Omental fat pad (tissue), 4 donors: ENCODE results near the gene FOXO6. TPM values are rescaled to one million over a fixed set of nuclear protein-coding genes. Genes with fewer than 3 reads are reported as not detected.

Experiments used
- ATAC-seq: fragments of 150-250 bp; one replicate; pipeline ENCODE4 v1.9.1; 2016; ENCODE audit warnings: mild to moderate bottlenecking, moderate library complexity; ENCODE audit not compliant: low FRiP score
- DNase-seq: peaks from one replicate; pipeline ENCODE4 v3.0.0-alpha.2; 2019; ENCODE audit warnings: low spot score
- total RNA-seq, 4 donors: library from RNA; depleted of rRNA; stranded (reverse); fragments of >200 nt; gene quantifications; one replicate each; pipeline ENCODE4 v1.1.0, GENCODE V29; 2016
- TF ChIP-seq, protein P1 (sequence below), 3 donors: fragments of 450-650 bp; IDR thresholded peaks; one replicate each; pipeline ENCODE4 v1.5.1; 2016 to 2017; ENCODE audit warnings: antibody characterized with exemption in 3 of 3, mild to moderate bottlenecking in 3 of 3, moderate library complexity in 2 of 3

Gene FOXO6
- total RNA-seq, 4 donors from 2014 or later: 0.12 to 0.93 (median 0.31) TPM; not detected in 1

DNA sequence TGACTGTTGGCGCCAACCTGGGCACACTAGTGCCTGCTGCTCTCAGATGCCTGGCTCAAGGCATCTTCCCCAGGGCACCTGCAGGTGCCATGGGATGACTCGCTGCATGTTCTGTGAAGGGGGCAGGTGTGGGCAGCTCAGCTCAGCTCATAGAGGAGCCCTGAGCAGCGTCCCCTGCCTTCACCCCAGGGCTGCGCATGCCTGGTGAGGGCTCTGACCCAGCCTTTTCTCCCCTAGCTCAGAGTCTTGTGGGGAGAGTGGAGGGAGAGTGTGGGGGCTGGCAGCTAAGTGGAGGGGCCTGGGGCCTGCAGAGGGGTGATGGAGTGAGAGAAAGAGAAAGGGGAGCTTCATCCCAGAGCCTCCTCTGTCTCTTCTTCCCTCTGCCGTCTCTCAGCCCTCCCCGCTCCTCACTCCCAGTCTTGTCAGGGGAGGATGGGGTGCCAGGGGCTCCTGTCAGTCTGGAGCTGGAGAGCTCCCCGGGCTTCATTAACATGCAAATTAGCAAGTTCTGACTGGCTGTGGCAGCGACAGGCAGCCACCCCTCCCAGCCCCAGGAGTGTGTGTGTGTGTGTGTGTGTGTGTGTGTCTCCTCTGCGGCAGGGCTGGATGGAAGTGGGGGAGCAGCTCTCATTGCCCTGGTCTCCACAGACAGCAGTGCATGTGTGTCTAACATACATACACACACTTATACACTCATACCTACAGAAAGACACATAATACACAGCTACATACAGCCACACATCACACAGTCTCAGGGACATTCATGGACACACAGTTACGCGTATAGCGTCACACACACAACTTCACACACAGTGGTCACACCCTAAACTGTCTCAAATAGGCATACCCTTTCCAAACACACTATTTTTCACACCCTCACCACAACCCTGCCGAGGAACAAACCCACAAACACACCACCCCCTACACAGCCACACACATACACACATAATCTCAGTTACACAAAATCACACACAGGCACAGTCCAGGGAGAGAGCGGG is 34.0 kb downstream of the FOXO6 start:
- ATAC-seq (no peak), DNase-seq (no peak)
- TF ChIP-seq, protein P1, sequence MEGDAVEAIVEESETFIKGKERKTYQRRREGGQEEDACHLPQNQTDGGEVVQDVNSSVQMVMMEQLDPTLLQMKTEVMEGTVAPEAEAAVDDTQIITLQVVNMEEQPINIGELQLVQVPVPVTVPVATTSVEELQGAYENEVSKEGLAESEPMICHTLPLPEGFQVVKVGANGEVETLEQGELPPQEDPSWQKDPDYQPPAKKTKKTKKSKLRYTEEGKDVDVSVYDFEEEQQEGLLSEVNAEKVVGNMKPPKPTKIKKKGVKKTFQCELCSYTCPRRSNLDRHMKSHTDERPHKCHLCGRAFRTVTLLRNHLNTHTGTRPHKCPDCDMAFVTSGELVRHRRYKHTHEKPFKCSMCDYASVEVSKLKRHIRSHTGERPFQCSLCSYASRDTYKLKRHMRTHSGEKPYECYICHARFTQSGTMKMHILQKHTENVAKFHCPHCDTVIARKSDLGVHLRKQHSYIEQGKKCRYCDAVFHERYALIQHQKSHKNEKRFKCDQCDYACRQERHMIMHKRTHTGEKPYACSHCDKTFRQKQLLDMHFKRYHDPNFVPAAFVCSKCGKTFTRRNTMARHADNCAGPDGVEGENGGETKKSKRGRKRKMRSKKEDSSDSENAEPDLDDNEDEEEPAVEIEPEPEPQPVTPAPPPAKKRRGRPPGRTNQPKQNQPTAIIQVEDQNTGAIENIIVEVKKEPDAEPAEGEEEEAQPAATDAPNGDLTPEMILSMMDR (IDR thresholded peaks at IDR 0.05): no peak

GRCh38 chr1:41396084-41396483 is 34.9 kb downstream of the FOXO6 start:
- no peak for ATAC-seq
- TF ChIP-seq, protein P1 (IDR thresholded peaks at IDR 0.05): no peak
- no peak for DNase-seq

DNA sequence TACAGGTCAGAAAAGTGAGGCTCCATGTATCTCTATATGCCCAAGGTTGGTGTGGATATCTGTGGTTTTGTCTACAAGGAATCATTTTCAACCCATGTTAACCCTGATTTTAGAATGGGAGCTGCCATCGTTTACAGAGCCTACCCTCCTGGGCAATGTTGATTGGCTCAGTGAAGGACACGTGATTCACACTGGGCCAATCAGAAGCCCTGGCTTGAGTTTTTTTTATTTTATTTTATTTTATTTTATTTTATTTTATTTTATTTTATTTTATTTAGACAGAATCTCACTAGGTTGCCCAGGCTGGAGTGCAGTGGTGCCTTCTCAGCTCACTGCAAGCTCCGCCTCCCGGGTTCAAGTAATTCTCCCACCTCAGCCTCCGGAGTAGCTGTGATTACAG is 35.8 kb downstream of the FOXO6 start:
- TF ChIP-seq, protein P1 (IDR thresholded peaks at IDR 0.05): no peak
- ATAC-seq (no peak), DNase-seq (no peak)

DNA sequence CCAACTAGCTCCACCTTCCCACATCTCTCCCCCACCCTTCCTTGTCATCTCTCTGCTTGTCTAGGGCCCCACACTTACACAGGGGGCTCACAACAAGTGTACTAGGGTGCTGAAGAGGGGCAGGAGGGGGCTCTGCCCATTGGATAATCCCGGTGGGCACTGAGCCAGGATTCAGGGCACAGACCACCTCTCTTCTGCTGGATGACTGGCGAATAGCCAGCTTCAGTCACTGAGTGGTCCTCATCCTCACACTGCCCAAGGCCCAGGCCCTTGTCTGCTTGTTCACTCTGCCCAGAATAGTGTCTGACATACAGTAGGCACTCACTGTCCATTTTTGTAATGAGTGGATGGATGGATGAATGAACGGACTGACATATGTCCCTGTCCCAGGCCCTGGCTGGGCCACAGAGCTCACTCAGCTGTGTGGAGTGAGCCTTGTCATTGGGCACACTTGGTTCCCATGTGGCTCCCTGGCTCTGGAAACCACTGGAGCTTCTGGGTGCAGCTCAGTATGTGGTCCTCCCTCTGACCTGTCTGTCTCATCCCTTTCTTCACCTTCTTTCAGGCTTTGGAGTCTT is 36.6 kb downstream of the FOXO6 start:
- no peak for ATAC-seq

GRCh38 chr1:41399145-41399795 is 38.0 kb downstream of the FOXO6 start:
- DNase-seq: no peak
- TF ChIP-seq, protein P1 (IDR thresholded peaks at IDR 0.05): no peak
- ATAC-seq: no peak

More for the DNA sequence above, 36.6 kb downstream of the FOXO6 start:
- TF ChIP-seq, protein P1 (IDR thresholded peaks at IDR 0.05): no peak
- no peak for DNase-seq

DNA sequence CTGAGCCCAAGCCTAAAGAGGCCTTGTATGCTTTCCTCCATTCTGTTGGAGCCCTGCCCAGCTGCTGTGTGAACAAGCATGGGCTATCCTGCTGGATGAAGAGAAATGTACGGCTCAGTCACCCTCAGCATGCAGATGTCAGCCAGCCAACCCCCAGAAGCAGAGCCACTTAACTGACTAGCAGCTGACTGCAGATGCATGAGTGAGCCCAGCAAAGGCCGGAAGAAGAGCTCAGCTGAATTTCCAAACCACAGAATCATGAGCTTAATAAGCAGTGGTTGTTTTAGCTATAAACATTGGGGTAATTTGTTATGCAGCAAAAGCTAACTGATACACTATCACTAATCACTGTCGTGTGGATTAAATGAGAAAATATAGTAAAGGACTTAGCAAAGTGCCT is 39.0 kb downstream of the FOXO6 start:
- ATAC-seq (no peak), DNase-seq (no peak)

More for the DNA sequence above, 39.0 kb downstream of the FOXO6 start:
- TF ChIP-seq, protein P1 (IDR thresholded peaks at IDR 0.05): no peak
